NCI-H82 (cell line): ENCODE results near the gene SELENBP1.
"Not testable (repeated sequence)": the region's sequence is repeated elsewhere in the genome, so short reads cannot be mapped to it uniquely, and the experiment has no call there.

Experiments used
- DNase-seq: peaks from one replicate; lab custom pipeline; 2025; lab: John Stamatoyannopoulos, UW

SELENBP1 gene

GRCh38 chr1:151372058-151372934 lies at the start of gene SELENBP1:
TSS of gene SELENBP1 (minus strand) at chr1:151372705. CDS start at chr1:151372641, 64 bp downstream.
- peak; percentile 75 for DNase-seq

- no peak for DNase-seq
These were observed 47.3 kb upstream of the SELENBP1 start for GRCh38 chr1:151419819-151420218.

- DNase-seq = no peak
These were observed 45.6 kb upstream of the SELENBP1 start for GRCh38 chr1:151418081-151418480.

GRCh38 chr1:151416231-151416630 lies 43.7 kb upstream of the SELENBP1 start:
- DNase-seq = no peak

GRCh38 chr1:151411884-151412283 lies 39.4 kb upstream of the SELENBP1 start:
- no peak for DNase-seq

- no peak for DNase-seq
These were observed 36.4 kb upstream of the SELENBP1 start for GRCh38 chr1:151408891-151409290.

- DNase-seq = no peak
These were observed 34.8 kb upstream of the SELENBP1 start for GRCh38 chr1:151407304-151407703.

GRCh38 chr1:151406176-151406575 lies 33.7 kb upstream of the SELENBP1 start:
- no peak for DNase-seq

GRCh38 chr1:151405187-151405951 lies 32.9 kb upstream of the SELENBP1 start:
- no peak for DNase-seq

- DNase-seq = peak; percentile 79
These were observed 31.1 kb upstream of the SELENBP1 start for GRCh38 chr1:151403612-151404011.

GRCh38 chr1:151402764-151403163 lies 30.3 kb upstream of the SELENBP1 start:
- no peak for DNase-seq

GRCh38 chr1:151401860-151402259 lies 29.4 kb upstream of the SELENBP1 start:
- DNase-seq = no peak

GRCh38 chr1:151401125-151401788 lies 28.8 kb upstream of the SELENBP1 start:
- no peak for DNase-seq

- peak; percentile 96 for DNase-seq
These were observed 27.0 kb upstream of the SELENBP1 start, which contains the start of gene PSMB4 for GRCh38 chr1:151399324-151400171. TSS of gene PSMB4 (plus strand) at chr1:151399573. CDS start at chr1:151399588, 15 bp downstream.

GRCh38 chr1:151396265-151396664 lies 23.8 kb upstream of the SELENBP1 start:
- not testable (repeated sequence) for DNase-seq

GRCh38 chr1:151393583-151393982 lies 21.1 kb upstream of the SELENBP1 start:
- no peak for DNase-seq

- no peak for DNase-seq
These were observed 18.6 kb upstream of the SELENBP1 start for GRCh38 chr1:151391079-151391563.

GRCh38 chr1:151390221-151391078 lies 17.9 kb upstream of the SELENBP1 start:
- DNase-seq = not testable (repeated sequence)

- DNase-seq = no peak
These were observed 13.5 kb upstream of the SELENBP1 start for GRCh38 chr1:151386002-151386401.

- no peak for DNase-seq
These were observed 12.1 kb upstream of the SELENBP1 start for GRCh38 chr1:151384584-151384983.
